ENCODE measurements around the gene ZPR1. TPM values are rescaled to one million over a fixed set of nuclear protein-coding genes. Genes with fewer than 3 reads are reported as not detected.
"Not testable (repeated sequence)": the region's sequence is repeated elsewhere in the genome, so short reads cannot be mapped to it uniquely, and the experiment has no call there.

The ZPR1 gene
- total and polyA plus RNA-seq, 8 donors, result 30.5 to 59.6 (median 47.5) TPM

DNA sequence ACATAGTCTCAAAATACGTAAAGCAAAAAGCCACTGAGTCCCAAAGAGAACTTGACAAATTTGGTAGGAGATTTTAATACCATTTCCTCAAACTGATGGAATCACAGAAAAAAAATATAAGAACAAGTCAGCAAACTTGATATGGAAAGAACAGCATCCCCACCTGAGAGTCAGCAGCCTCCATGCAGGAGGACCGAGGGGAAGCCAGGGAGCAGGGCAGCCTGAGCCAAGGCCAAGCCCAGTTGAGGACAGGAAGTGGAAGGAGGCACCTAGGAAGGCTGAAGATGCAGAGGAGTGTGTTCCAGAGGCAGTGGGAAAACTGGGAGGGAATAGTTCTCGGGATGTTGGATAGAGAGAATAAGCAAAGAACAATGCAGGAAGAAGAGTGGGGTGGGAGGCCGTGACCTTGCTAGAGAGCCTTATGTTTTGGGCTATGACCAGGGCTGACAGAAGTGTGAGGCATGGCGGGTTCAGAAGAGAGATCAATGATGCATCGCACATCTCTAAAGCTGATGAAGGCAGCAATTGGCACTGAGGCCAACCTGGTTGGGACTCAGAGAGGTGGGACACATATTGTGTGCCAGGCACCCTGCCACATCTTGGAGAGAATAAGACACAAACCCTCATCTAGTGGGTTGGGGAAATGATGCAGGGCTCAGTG, 19.9 kb upstream of the ZPR1 start:
- Histone ChIP-seq H3K4me3 (no peak overlapping the region), H3K27ac (peak overlapping the region in 1 of 2 donors; percentile 66), H3K27me3 (no peaks in the 10 kb centered on the region), H3K36me3 (no peaks in the 10 kb centered on the region), H3K9me3 (no peaks in the 10 kb centered on the region), H3K4me1 (no peaks in the 10 kb centered on the region)
- intact Hi-C loops (cut with DNase I), result no loop called here
- no peak for ATAC-seq
- TF ChIP-seq CTCF (IDR thresholded peaks at IDR 0.05), result no peak
- DNase-seq, result no peak

DNA sequence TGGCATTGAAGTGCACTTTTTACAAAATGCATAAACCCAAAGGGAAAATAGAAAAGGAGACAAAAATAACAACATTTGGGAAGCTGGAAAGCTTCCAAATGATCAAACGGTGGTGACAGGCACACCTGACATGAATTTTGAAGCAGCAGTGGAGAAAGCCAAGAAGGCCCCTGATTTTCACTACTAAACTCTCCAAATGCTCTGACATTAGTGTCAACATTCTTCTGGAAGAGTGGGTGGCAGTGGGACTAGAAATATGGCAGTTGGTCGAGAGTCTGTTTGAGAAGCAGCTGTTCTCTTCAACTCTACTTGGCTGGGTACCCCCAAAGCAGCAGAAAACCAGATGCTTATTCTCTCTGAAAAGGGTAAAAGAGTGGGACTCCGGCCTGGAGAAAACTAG, 16.2 kb upstream of the ZPR1 start:
- intact Hi-C loops (cut with DNase I), result no loop called here

GRCh38 chr11:116801662-116802061, 13.8 kb upstream of the ZPR1 start:
- H3K9me3 ChIP-seq; H3K27me3 ChIP-seq; DNase-seq; ATAC-seq; H3K4me1 ChIP-seq; H3K36me3 ChIP-seq; H3K4me3 ChIP-seq; H3K27ac ChIP-seq; intact Hi-C loops (cut with DNase I): not testable (repeated sequence)

More for the DNA sequence above, 16.2 kb upstream of the ZPR1 start:
- Histone ChIP-seq H3K4me1 (no peaks in the 10 kb centered on the region), H3K9me3 (no peaks in the 10 kb centered on the region), H3K36me3 (no peaks in the 10 kb centered on the region), H3K4me3 (no peak overlapping the region), H3K27ac (no peak overlapping the region), H3K27me3 (no peaks in the 10 kb centered on the region)
- ATAC-seq (no peak), DNase-seq (no peak)
- TF ChIP-seq CTCF (IDR thresholded peaks at IDR 0.05), result no peak

GRCh38 chr11:116800610-116801009, 12.8 kb upstream of the ZPR1 start:
- Histone ChIP-seq H3K4me3 (no peak overlapping the region), H3K4me1 (no peaks in the 10 kb centered on the region), H3K27me3 (no peaks in the 10 kb centered on the region), H3K9me3 (no peaks in the 10 kb centered on the region), H3K27ac (no peak overlapping the region), H3K36me3 (no peaks in the 10 kb centered on the region)
- TF ChIP-seq CTCF (IDR thresholded peaks at IDR 0.05), result no peak
- intact Hi-C loops (cut with DNase I), result no loop called here
- ATAC-seq, result no peak
- DNase-seq, result no peak

DNA sequence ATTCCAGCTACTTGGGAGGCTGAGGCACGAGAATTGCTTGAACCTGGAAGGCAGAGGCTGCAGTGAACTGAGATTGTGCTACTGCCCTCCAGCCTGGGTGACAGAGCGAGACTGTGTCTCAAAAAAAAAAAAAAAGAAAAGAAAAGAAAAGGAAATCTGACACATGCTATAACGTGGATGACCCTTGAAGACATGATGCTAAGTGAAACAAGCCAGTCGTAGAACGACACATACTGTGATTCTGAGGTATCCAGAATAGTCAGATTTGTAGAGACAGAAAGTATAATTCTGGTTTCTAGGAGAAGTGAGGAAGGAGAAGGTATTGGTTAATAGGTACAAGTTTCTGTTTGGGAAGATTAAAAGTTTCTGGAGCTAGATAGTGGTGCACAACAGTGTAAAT, 10.5 kb upstream of the ZPR1 start:
- ATAC-seq, result no peak
- DNase-seq, result no peak
- Histone ChIP-seq H3K9me3 (no peaks in the 10 kb centered on the region), H3K27ac (no peak overlapping the region), H3K27me3 (no peaks in the 10 kb centered on the region), H3K4me1 (no peaks in the 10 kb centered on the region), H3K36me3 (no peaks in the 10 kb centered on the region), H3K4me3 (no peak overlapping the region)
- TF ChIP-seq CTCF (IDR thresholded peaks at IDR 0.05), result no peak
- intact Hi-C loops (cut with DNase I), result no loop called here

- DNase-seq (no peak), ATAC-seq (no peak)
- no peak overlapping the region for H3K27ac ChIP-seq
- no peaks in the 10 kb centered on the region for H3K9me3 ChIP-seq
- H3K27me3 ChIP-seq, result no peaks in the 10 kb centered on the region
- intact Hi-C loops (cut with DNase I), result no loop called here
- no peaks in the 10 kb centered on the region for H3K36me3 ChIP-seq
- H3K4me1 ChIP-seq, result no peaks in the 10 kb centered on the region
- TF ChIP-seq CTCF (IDR thresholded peaks at IDR 0.05), result no peak
- no peak overlapping the region for H3K4me3 ChIP-seq
Observed at GRCh38 chr11:116797816-116798215, 10.0 kb upstream of the ZPR1 start.
